GM12878 (cell line): ENCODE results near the gene TMEM135. TPM values are rescaled to one million over a fixed set of nuclear protein-coding genes. Genes with fewer than 3 reads are reported as not detected.
A peak's percentile ranks its signal among the peaks of the same experiment; 100 is the strongest.

ENCODE experiments used
- CREM ChIP-seq: IDR thresholded peaks from 2 replicates; pipeline ENCODE4 v1.6.1; 2014; ENCODE audit warnings: antibody characterized with exemption, low read depth
- RAD21 ChIP-seq: IDR thresholded peaks from 2 replicates; pipeline ENCODE4 v1.6.1; 2011; ENCODE audit warnings: mild to moderate bottlenecking, low read depth, low read length, moderate library complexity; ENCODE audit not compliant: insufficient read depth
- SMAD5 ChIP-seq: IDR thresholded peaks from 2 replicates; pipeline ENCODE4 v1.6.1; 2016; ENCODE audit warnings: antibody characterized with exemption, low read depth
- SMARCA5 ChIP-seq: fragments of 450-650 bp; IDR thresholded peaks from 2 replicates; pipeline ENCODE4 v1.6.1; 2017; ENCODE audit warnings: mild to moderate bottlenecking
- YY1 ChIP-seq: IDR thresholded peaks from 2 replicates; pipeline ENCODE4 v1.6.1; 2011; ENCODE audit warnings: low read depth, mild to moderate bottlenecking, low read length
- polyA plus RNA-seq, 11 experiments: library from polyadenylated mRNA; depleted of rRNA in 4 of 11; unstranded in 6 of 11; stranded (reverse) in 5 of 11; fragments of >200 nt; fragmentation: Nextera tagmentation in 4 of 11; fragmentation: Illumina TruSeq in 1 of 11; extraction: Ambion mirVana in 4 of 11; extraction: Trizol in 1 of 11; gene quantifications; 1 replicate in 1 of 11; 2 replicates in 10 of 11; pipeline versions ENCODE4 v1.2.1 to v1.2.3, GENCODE V29; 2011 to 2016; ENCODE audit warnings: inconsistent platforms in 2 of 11, missing spikeins in 2 of 11, low read depth in 1 of 11
- total RNA-seq, 4 experiments: library from RNA; depleted of rRNA in 3 of 4; stranded (reverse); fragments of >200 nt in 3 of 4; fragmentation: Illumina TruSeq in 1 of 4; extraction: Trizol in 1 of 4; gene quantifications; 2 replicates each; pipeline versions ENCODE4 v1.2.1 to v1.2.3, GENCODE V29; 2013 to 2021
- TF ChIP-seq, protein P1 (sequence below), 3 experiments: IDR thresholded peaks in 2 of 3; conservative IDR thresholded peaks in 1 of 3; 2 replicates each; pipeline ENCODE4 v1.5.1; 2011; ENCODE audit warnings: low read depth in 3 of 3, low read length in 3 of 3, mild to moderate bottlenecking in 3 of 3, control low read depth in 2 of 3, moderate library complexity in 2 of 3, inconsistent platforms in 1 of 3, mixed read lengths in 1 of 3; ENCODE audit not compliant: control insufficient read depth in 2 of 3, insufficient read depth in 1 of 3; ENCODE audit errors: extremely low read depth in 1 of 3
- TF ChIP-seq, protein P2 (sequence below): IDR thresholded peaks from 2 replicates; pipeline ENCODE4 v1.6.1; 2011; ENCODE audit warnings: borderline replicate concordance, low read depth, mild to moderate bottlenecking, moderate library complexity, mixed read lengths, low read length; ENCODE audit not compliant: insufficient read depth; ENCODE audit errors: extremely low read length

Gene TMEM135
- total and polyA plus RNA-seq, 10 of the 15 experiments (the other 5 are each of a cell fraction or from before 2014, with no cell fraction given) = 7.2 to 117 (median 12.9) TPM

DNA sequence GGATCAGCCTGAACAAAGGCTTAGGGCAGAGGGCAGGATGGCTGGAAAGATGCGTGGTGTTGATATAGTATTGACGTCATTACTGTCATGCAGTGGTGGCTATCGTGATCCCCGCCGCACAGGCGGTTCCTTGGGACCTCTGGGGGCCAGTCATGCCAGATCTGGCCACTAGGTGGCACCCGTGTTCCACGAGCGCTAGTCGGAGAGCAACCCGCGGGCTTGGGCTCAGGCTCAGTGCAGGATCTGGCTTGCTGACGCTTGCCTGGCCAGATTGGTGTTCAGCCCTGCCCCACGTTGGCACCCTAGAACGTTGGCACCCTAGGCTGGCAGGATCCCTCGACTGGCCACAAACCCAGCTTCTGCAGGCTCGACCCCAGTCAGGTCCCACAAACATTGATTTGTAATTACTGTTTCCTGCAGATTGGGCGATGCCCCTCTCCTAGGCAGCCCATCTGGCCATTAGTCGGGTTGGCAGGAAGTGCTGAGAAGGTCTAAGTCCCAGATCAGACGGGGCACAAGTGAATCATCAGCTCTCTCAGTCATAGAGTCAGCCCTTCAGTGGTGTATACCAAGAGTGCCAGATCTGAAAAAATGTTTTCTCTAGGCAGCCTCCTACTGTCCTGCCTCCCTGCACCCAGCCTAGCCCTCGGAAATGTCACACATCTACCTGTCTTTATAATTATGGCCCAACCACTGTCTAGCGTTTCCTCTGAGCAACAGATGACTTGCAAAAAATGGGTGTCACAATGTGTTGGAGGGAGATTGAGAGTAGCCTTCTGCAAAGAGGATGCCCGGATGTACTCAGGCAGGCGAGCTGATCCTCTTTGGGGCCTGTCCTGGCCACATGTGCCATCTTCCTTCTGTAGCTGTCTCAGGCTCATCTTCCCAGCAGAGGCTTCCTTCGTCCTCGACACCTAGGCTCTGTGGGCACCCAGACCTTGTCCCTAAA, 315.3 kb downstream of the TMEM135 start (continued):
- TF ChIP-seq, protein P1, sequence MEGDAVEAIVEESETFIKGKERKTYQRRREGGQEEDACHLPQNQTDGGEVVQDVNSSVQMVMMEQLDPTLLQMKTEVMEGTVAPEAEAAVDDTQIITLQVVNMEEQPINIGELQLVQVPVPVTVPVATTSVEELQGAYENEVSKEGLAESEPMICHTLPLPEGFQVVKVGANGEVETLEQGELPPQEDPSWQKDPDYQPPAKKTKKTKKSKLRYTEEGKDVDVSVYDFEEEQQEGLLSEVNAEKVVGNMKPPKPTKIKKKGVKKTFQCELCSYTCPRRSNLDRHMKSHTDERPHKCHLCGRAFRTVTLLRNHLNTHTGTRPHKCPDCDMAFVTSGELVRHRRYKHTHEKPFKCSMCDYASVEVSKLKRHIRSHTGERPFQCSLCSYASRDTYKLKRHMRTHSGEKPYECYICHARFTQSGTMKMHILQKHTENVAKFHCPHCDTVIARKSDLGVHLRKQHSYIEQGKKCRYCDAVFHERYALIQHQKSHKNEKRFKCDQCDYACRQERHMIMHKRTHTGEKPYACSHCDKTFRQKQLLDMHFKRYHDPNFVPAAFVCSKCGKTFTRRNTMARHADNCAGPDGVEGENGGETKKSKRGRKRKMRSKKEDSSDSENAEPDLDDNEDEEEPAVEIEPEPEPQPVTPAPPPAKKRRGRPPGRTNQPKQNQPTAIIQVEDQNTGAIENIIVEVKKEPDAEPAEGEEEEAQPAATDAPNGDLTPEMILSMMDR (IDR thresholded peaks at IDR 0.05 in 2 of 3, conservative IDR thresholded peaks at IDR 0.05 in 1 of 3; ENCODE audit: control insufficient read depth in 2 of 3, extremely low read depth in 1 of 3, insufficient read depth in 1 of 3, low read depth in 3 of 3, low read length in 3 of 3) = peak; percentile 97 to 98 (median 98); a peak in 5 of 6 replicates
- TF ChIP-seq, protein P2, sequence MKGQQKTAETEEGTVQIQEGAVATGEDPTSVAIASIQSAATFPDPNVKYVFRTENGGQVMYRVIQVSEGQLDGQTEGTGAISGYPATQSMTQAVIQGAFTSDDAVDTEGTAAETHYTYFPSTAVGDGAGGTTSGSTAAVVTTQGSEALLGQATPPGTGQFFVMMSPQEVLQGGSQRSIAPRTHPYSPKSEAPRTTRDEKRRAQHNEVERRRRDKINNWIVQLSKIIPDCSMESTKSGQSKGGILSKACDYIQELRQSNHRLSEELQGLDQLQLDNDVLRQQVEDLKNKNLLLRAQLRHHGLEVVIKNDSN = no peak
- TF ChIP-seq CREM (peak; percentile 47; the same call in 1 of the 2 replicates), SMARCA5 (0 out of 2 replicates have a peak, but pooled peaks have one; percentile 39), SMAD5 (no peak), YY1 (peak; percentile 66), RAD21 (peak; percentile 90)
- TF ChIP-seq, all 136 proteins: peak for 13
